Activated naive CD4-positive, alpha-beta T cell (primary cell): Measurements from ENCODE around the gene EPB41L1.

Source experiments
- DNase-seq, 4 experiments: peaks; one replicate each; lab custom pipeline; 2025; lab: John Stamatoyannopoulos, UW

Gene EPB41L1

GRCh38 chr20:36193977-36194712 is 39.6 kb downstream of the EPB41L1 start:
- no peak for DNase-seq

- no peak for DNase-seq
Measured at GRCh38 chr20:36196676-36197075, 42.1 kb downstream of the EPB41L1 start.

GRCh38 chr20:36197271-36197670 is 42.7 kb downstream of the EPB41L1 start:
- no peak for DNase-seq

- peak; percentile 25 to 66 (median 59) for DNase-seq
Measured at GRCh38 chr20:36199345-36200257, 45.1 kb downstream of the EPB41L1 start.

- DNase-seq = no peak
Measured at GRCh38 chr20:36200451-36200850, 45.9 kb downstream of the EPB41L1 start.

- DNase-seq = no peak
Measured at GRCh38 chr20:36201198-36201597, 46.7 kb downstream of the EPB41L1 start.

DNA sequence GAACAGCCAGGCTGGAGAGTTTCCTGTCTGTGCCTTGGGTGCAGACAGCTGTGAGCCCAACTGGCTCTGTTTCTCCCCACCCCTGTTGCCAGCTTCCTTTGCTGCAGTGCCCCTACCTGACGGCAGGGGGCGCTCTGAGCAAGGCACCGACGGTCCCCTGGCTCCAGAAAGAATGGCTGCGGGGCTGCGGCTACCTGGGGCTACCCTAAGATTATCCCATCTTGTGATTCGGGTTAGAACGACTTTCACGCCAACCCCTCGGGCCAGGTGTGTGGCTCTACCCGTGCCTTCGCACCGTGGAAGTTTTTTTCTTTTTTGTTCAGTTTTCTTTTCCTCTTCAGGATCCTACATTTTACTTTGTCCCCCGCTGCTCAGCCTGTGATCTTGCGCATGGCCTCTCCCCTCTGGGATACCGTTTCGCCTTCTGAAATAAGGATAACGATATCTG is 48.4 kb downstream of the EPB41L1 start:
- DNase-seq = peak; percentile 56 to 74 (median 70)

DNA sequence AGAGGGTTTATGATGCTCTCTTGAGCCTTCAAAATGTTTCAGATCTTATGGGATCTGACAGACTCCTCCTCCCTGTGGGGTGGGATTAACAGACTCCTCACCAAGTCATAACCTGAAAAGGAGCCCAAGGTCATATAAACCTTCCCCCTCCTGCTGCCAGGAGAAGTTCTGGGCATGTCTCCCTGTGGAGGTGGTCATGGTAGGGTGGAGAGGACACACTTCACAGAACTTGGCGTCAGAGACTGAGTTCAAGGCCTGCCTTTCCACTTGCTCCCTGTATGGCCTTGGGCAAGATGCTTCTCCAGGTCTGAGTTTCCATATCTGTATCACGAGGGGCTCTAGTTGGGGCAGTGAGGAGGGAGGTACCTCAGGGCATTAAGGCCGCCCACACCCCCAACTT is 49.3 kb downstream of the EPB41L1 start:
- no peak for DNase-seq

- DNase-seq = no peak
Measured at GRCh38 chr20:36205026-36205425, 50.5 kb downstream of the EPB41L1 start.

- no peak for DNase-seq
Measured at GRCh38 chr20:36206068-36206467, 51.5 kb downstream of the EPB41L1 start.

DNA sequence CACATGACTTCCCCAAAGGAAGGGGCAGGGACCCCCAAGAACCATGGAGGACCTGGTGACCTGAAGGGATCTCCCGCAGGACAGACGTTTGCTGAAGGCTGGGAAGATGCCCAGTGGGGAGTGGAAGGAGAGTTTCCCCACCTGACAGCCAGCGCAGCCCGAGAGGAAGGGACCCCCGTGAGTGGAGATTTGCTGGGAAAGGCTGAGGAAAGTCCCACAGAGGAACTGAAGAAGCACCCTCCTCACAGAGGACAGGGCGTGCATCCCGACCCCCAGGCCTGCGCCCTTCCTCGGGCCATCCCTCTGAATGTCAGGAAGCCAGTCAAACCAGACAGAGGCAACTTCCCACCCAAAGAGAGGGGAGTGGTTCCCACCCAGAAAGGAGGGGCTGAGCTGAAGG is 52.1 kb downstream of the EPB41L1 start:
- no peak for DNase-seq

DNA sequence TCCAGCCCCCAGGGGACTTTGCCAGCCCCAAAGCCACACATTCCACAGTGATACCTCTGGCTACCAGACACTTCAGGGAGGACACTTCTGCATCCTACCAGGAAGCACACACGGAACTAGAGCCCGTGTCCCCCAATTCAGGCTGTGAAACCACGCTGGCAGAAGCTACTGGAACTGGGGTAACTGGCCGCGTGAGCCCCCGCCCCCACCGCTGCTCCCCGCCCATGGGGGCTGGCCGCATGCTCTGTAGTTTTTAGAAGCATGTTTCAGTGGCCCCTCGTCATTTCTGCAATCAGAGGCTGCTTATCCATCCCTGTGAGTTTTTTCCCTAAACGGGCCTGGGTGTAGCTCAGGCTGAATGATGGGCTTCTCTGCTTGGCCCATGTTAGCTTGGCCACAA is 53.1 kb downstream of the EPB41L1 start:
- DNase-seq = no peak

DNA sequence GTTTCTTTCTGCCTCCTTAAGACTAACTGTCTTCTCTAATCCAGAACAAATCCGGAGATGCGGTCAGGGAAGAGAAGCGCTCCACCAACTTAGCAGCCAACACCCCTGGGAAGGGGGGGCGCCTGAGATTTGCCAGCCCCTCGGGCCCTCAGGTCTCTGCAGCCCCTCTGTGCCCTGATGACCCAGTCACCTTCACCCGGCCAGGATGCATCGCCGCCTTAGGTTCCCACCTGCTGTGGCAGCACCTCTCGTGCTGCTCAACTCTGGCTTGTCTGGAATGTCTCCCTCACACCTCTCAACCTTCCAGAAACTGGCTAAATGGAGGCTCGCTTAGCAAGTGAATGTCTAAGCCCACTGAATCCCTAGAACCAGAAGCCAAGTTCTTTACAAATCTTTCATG is 53.7 kb downstream of the EPB41L1 start:
- no peak for DNase-seq

DNA sequence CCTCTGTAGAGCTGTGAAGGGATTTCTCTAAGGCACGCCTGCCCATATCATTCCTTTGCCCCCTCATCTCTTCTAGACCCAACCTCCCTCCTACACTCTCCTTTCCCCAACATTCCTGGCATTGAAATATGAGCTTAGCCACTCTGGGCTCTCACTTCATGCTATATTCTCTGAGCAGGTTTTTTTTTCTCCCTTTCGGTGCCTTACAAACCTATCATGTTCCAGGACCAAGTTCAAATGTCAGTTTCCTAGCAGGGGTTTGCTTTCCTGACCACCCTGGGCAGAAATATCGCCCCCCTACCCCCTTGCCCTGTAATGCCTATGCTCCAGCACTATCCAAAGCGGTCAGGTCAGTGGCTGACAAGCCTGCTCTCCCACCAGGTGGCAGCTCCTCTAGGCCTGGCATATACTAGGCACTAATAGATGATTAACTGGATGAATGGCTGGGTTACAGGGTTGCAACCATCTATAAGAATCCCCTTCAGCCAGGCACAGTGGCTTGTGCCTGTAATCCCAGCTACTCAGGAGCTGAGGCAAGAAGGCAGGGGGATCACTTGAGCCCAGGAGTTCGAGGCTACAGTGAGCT is 56.0 kb downstream of the EPB41L1 start:
- no peak for DNase-seq

DNA sequence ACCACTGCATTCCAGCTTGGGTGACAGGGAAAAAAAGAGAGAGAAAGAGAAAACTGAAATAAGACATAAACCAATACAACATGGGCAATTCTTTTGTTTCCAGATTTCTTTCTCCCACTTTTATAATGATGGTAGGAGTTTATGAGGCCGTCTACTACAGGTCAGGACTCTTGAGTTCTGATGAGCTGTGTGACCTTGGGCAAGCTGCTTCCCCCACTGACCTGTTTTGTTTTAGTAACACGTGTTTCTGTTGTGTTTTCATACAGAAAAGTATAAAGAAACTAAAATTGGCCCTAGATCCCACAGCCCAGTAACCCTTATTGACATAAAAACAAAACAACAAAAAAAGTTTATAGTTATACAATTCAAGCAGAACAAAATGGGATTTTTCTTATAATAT is 58.8 kb downstream of the EPB41L1 start:
- no peak for DNase-seq

DNA sequence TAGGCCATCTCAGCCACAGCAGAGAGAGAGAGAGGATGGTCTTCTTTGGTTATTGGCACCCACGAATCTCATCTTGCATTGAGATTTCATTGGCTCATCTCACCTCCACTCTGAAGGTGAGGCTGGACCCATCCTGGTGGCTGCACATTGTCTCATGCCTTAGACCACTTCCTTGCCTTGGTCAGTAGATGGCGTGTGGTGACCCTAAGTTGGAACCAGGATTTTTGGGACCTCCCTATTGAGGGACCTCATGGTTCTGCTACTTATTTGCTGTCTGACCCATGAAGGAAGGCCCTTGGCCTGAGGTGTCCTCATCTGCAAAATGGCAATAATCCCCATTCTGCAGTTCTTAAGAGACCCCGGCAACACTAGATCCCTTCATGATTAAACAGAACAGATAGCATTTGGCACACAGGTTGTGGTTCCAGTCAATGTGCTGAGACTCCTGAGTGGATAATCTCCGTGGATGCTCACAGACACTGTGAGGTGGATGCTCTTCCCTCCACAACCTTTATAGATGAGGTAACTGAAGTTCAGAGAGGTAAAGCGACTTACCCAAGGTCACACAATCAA is 60.2 kb downstream of the EPB41L1 start:
- DNase-seq = no peak

DNA sequence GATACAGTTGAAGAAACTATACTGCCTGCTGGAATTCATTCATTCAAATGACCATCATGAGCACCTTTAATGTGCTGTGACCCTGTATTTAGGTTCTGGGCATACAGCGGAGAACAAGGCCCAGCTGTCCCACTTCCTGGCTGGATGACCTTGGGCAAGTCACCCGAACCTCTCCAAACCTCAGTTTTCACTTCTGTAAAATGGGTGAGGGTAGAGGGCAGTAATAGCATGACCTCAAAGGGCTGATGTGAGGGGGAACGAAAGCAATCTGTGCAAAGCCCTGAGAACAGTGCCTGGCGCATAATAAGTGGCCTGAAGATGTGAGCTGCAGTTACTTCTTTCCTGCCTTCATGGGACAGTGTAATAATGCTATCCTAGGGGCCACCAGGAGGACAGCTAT is 61.2 kb downstream of the EPB41L1 start:
- DNase-seq = no peak

DNA sequence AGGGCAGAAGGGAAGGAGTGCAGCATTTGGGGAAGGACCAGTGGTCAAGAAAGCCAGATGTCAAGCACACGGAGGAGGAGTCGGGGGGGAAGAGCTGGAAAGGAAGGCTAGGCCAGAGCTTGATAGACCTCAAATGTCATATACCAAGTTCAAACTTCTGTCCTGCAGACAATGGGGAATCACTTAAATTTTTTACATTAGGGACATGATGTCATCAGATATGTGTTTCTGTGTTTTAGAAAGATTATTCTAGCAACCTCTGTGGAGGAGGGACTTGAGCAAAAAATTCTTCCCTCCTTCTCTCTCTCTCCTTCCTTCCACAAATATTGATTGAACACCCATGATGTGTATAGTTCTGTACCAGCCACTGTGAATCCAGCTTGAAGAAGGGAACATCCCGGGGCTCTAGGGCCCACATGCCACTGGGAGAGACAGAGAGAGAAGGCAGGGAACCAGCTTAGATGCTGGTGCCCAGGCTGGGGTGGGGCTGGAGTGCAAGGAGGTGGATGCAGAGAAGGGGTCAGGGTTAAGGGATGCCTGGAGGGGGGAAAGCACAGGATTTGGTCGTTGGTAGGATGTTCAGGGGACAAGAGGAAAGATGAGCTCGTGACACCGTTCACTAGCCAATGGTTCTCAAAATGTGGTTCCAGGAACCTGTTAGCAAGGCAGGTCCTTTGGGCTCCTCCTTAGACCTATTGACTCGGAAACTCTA is 61.9 kb downstream of the EPB41L1 start:
- DNase-seq = no peak

- no peak for DNase-seq
Measured at GRCh38 chr20:36217226-36217625, 62.7 kb downstream of the EPB41L1 start.

DNA sequence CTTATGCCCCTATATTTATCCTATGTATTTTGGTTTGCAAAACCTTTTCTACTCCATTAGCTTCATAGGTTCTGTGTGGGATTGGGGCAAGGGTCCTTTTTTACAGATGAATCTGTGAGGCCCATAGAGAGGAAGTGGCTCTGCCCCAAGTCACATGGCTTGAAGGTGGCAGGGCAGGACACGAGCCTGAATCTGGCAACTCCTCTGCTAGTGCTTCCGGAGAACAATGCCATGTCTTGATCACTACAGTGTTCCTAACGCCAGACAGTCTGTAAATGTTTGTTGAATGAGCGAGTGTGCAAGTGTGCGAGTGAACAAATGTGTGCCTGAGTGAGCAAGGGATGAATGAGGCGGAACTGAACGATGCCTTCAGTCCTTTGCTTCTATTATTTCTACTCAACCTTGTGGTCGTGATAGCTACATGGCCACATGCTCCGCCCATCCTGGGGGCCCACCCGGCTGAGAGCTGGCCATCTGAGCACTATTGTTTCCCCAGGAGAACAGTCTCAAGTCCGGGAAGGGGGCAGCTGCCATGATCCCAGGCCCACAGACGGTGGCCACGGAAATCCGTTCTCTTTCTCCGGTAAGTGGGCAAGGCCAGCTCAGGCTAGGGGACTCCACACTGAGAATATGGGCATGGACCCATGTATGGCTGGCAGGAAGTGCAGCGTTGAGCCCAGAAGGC is 64.0 kb downstream of the EPB41L1 start:
- no peak for DNase-seq

DNA sequence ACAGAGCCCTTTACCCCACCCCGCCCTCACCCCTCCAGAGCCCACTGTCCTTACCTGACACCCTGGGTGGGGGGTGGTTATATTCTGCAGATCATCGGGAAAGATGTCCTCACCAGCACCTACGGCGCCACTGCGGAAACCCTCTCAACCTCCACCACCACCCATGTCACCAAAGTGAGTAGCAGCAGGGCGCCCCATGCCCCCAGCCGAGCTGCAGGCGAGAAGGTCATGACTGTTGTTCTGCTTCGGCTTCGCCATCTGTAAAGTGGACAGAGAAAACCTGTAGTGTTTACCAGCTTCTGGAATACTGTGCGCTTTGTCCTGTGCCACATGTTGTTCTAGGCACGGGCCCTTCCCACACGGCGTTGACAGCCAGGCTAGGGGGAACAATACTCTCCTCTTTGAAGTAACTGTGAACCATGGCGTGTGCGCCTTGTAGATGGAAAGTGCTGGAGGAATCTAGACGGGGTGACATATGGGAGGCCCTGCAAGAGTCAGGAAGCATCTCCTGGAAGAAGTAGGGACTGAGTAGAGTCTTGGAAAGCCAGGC is 65.2 kb downstream of the EPB41L1 start:
- no peak for DNase-seq
